Measurements from ENCODE around the gene NPHP4. TPM values are rescaled to one million over a fixed set of nuclear protein-coding genes. Genes with fewer than 3 reads are reported as not detected.

The NPHP4 gene
- total and polyA plus RNA-seq, 9 of the 15 experiments (the other 6 are each of a cell fraction or from before 2014, with no cell fraction given) = 0.52 to 26.2 (median 6.7) TPM

- TF ChIP-seq XRCC3 (IDR thresholded peaks at IDR 0.05) (no peak), SOX6 (IDR thresholded peaks at IDR 0.05) (no peak), ZNF12 (CRISPR knock-in tag; IDR thresholded peaks at IDR 0.05) (no peak), TCF15 (CRISPR knock-in tag; IDR thresholded peaks at IDR 0.05) (no peak), NCOA1 (IDR thresholded peaks at IDR 0.05; ENCODE audit: low read depth) (no peak), CUX1 (CRISPR knock-in tag; IDR thresholded peaks at IDR 0.05) (no peak)
- Histone ChIP-seq H3K36me3 (ENCODE audit: control insufficient read depth, insufficient read depth, low read length) (peaks cover 12% of the 10 kb centered on the region; the same call in 2 of the 3 replicates), H3K27me3 (ENCODE audit: control insufficient read depth in 2 of 2, insufficient read depth in 2 of 2, low read length in 2 of 2) (no peaks in the 10 kb centered on the region), H3K79me2 (ENCODE audit: control insufficient read depth, insufficient read depth, low read length) (no peaks in the 10 kb centered on the region), H3K4me3 (no peak overlapping the region), H3K9me1 (ENCODE audit: control insufficient read depth, insufficient read depth, low read length) (peaks cover 15% of the 10 kb centered on the region), H2AFZ (ENCODE audit: low read depth, low read length) (no peak overlapping the region), H4K20me1 (replicated peaks; ENCODE audit: control insufficient read depth, insufficient read depth, low read length) (peaks cover 33% of the 10 kb centered on the region), H3K4me1 (replicated peaks in 1 of 2; ENCODE audit: control insufficient read depth in 2 of 2, insufficient read depth in 2 of 2, low read length in 2 of 2) (peaks cover 31 to 63% of the 10 kb centered on the region in 2 experiments), H3K9ac (ENCODE audit: insufficient read depth in 1 of 2, low read depth in 2 of 2, low read length in 2 of 2) (no peak overlapping the region), H3K9me3 (replicated peaks; ENCODE audit: control insufficient read depth, insufficient read depth, low read depth, low read length) (no peaks in the 10 kb centered on the region), H3K4me2 (ENCODE audit: insufficient read depth, low read length) (no peak overlapping the region), H3K27ac (ENCODE audit: extremely low read depth, low read depth, low read length) (no peak overlapping the region)
- POLR2A ChIA-PET = no interaction called here
- no peak for FAIRE-seq
- intact Hi-C loops (cut with micrococcal nuclease) (no loop called here), in situ Hi-C loops (cut with MboI) (no loop called here)
- BruUV-seq (replicated peaks) = no TSS peak
- no peak for ATAC-seq
- WGBS (ENCODE audit: insufficient coverage, low coverage, missing lambda C conversion rate) = 95% methylated on average over 11 of the region's 12 CpGs
- CTCF ChIA-PET (ENCODE audit: low intra/inter-chr PET ratio) = no interaction called here
- no peak for DNase-seq (ENCODE audit: extremely low read depth in 1 of 4, low spot score in 3 of 4)
Observed at GRCh38 chr1:5889462-5889861, 102.8 kb downstream of the NPHP4 start.
